HG02943 (cell line): ENCODE results near the gene SCN4B.

Source experiments
- ATAC-seq: cut with Tn5 transposase; IDR thresholded peaks from one replicate; pipeline ENCODE4 v1.9.1; 2021; ENCODE audit warnings: mild to moderate bottlenecking, low read depth, moderate library complexity; ENCODE audit not compliant: unreplicated experiment

The SCN4B gene

DNA sequence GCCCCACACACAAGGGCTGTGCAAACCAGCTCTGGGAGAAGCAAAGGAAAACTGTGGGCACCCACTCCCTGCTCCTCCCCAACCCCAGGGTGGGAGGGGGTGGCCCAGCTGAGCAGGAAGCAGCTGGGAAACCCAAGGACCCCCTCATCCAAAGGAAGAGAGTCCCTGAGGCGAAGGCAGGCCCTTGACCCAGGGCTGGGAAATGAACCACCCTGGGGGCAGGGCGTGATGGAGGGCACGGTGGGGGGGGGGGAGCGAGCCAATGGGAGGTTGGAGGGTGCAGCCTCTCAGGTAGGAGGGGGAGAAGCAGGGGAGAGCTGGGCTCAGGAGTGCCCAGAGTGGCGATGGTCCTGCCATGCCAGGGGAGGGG is 16.8 kb downstream of the SCN4B start:
- no peak for ATAC-seq

DNA sequence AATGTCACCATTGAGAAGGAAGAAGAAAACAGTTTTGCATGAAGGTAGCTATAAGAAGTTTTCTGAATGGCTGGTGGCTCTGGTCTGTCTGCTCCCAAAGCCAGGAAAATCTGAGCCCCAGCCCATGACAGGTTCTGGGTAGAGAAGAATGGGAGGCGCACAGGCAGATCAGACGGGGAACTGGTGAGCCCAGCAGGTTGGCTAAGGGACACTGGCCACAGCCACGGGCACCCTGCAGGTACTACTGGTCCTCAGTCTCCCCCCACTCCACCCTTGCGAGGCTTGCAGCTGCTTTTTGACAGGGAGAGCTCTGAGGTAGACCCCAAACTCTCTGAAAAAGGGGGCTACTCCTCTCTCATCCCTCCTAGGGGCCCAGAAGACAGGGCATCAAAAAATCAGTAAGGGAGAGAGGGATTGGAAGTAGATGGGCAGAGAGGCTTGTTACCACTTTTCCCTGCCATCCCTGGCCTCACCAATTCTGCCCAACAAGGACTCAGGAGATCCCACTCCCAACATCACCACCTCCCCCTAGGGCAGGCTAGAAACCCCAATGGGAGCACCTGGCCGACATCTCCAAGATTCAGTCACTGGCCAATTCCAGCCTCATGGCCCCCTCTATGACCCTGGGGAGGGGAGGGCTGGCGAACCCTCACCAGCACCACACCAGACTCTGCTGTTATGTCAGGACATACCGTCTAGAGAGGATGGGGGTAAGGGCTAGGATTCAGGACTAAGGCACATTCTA is 17.4 kb downstream of the SCN4B start:
- ATAC-seq = no peak

DNA sequence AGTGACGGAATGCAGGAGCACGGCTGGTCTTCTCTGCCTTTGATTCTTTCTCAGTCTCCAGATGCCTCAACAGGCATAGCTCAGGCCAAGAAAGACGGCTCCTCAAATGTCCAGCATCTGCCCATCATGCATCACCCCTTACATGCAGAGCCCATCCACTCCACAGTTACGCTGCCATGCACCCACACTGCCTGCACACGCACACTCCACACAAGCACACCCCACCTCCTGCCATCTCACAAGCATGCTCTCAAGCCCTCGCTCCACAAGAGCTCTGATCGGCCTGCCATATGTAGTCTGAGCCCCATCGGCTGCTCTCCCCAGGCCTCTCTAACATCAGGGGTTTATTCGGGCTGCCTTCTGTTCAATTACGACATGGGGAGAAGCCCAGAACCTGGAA is 18.8 kb downstream of the SCN4B start:
- no peak for ATAC-seq

DNA sequence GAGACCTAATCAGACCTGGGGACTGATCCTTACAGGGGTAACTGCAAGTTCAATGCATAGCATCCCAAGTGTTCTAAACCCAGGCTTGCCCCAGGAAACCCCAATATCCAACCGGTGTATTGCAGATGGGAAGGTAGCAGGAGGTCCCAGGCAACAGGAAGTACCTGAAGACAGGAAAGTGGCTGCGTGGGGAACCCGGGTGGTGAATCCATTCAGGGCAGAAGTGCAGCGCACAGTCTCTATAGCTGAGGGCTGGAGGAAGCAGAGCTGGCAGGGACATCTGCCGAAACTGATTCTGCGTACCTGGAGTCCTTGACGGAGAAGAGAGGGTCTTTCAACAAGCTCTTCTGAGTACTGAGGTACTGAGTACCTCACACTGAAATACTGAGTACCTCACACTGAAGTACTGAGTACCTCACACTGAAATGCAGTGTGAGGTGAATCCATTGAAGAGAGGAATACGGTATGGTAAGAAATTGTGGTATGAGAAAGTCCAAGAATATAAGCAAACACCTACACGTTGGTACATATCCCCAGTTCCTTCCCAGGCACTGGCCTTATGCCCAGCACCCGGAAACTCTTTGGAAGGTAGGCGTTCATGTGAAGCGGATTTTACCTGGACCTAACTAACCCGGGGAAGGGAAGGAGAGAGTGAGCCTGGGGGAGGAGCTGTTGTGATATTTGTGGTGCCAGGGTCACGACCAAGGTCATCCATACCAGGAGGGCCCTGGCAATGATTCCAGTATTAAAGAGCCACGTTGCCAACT is 20.1 kb downstream of the SCN4B start:
- no peak for ATAC-seq

DNA sequence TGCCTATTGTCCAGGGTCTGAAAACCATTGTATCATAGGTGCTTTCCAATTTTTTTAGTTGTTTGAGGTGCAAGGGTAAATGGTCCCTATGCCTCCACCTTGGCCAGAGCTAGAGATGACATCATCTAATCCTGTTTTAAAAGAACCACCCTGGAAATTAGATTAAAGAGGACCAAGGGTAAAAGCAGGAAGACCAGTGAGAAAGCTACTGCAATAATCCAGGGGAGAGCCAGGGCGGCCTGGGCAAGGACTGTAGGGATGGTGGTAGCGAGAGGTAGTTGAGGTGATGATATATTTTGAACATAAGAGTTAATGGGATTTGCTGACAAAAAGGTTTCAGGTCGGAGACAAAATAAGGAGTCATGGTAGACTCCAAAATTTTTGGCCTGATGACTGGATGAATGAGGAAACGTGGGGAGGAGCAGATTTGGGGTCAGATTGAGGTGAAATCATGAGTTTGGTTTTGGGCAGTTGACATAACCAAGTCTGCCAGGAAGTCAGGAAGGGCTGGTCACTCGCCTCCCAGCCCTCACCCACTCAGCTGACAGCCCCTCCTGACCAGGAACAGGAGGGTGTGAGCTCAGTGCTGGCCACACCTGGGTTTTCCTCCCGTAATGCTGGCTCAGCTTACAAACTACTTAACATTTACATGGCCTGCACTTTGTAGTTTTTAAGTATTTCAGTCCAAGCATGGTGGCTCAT is 23.0 kb downstream of the SCN4B start:
- ATAC-seq = no peak

DNA sequence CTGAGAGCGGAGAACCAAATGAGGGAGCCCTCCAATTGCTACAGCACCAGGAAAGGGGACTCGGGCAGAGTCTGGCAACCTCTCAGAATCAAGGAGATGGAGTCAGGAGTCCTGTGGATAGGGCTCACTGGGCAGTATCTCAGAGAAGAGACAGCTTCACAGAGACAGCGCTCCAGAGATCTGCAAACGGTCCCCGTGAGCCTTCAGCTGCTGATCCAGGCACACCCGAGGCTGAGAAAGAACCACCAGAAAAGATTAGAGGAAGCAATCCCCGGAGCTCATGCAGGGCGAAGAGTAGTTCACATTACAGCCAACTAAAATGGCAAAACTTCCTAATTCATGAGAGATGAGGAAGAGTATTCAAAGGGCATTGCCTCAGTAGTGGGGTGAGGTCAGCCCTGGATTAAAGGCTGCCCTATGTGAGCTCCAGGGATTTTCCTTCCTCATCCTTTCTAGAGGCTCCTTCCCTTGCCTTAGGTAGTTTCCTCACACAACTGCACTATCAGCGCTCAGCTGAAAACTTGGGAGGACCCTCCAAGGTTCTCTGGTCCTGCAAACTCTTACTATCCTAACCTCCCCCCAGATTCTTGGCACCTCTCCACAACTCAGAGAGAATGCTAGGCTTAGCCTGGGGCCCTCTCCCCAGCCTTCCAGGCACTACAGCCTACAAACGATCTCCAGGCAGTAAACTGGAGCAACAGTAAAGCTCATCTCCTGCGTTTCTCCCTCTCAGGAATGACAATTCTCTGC is 23.7 kb downstream of the SCN4B start:
- ATAC-seq = no peak

DNA sequence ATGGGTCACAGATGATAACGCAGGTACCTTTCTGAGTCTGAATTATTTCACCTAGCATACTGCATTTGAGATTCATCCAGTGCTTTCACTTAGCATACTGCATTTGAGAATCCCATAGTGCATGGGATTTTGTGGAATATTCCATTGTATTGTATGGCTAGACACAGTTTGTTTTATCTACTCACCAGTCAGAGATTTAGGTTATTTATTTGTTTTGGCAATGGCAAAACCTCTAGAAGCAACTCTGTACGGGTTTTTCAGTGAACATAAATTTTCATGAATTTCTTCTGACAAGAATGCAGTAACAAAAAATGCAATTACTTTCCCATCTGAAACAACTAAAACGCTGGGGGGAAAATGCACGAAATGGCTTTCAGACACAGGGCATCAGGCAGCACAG is 24.3 kb downstream of the SCN4B start:
- no peak for ATAC-seq

DNA sequence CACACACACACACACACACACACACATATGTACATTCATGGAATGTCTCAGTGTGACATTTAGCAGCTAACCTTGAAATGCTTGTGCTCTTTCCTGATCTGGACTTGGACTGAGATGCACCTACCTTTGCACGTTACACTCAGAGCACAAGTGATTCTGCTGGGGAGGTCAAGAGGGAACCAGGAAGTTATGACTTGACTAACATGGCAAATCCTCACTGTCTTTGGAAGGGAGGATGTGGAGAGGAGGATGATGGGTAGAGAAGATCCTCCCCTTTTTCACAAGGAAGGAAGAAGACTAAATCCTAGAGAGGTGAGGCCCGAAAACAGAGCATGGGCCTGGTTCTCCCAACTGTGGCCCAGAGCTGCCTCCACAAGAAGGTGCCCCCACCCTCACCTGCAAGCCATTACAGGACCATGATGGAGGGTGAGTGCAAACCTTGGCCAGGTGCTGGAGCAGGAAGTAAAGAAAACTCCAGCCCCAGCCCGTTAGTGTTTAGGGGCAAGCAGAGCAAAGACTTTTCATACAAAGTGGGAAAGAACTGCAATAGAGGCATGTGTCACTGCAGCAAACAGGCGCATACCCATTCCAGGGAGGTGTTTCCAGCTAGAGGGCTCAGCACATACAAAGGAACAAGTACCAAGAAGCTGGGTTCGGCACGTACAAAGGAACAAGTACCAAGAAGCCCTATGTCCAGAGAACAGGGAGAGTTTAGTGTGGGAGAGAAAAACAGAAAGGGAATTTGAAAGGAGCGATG is 26.4 kb downstream of the SCN4B start:
- no peak for ATAC-seq

DNA sequence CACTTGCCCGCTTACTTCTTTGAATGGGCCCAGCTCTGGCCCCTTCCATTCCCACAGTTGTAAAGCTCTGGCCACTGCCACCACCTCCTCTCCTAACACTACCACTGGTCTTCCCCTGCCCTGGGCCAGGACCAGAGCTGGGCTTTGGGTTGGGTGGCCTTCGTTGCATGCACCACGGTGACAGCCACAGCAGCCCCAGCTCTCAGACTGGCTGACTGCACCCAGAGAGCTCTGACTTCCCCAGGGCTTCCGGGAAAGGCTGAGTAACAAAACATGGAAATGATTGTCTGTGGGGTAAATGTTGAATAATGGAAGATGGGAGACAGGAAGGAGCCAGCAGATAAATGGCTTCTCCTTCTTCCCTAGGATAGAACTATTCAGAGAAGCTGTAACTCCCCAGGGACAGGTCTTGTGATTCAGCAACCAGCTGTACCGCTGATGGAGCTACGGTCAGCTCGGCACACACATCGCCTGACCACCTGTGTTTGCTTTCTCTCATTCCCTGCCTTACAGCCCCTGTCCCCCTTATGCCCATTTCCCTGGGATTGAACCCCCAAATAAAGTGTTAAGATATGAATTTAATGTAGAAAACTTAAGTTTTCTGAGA is 27.6 kb downstream of the SCN4B start:
- no peak for ATAC-seq

DNA sequence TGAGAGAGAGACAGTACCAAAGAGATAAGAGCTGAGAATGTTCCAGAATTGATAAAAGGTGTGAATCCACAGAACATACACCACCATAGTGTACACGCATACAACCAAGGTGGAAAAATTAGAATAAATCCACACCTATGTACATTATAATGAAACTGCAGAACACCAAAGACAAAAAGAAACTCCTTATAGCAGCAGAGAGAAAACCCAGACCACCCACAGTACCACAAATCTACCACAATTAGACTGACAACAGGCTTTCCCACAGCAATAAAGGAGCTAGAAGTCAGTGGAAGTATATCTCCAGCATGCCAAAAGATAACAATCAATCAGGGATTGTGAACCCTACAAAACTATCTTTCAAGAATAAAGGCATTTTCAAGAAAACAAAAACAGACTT is 31.8 kb downstream of the SCN4B start:
- ATAC-seq = no peak

DNA sequence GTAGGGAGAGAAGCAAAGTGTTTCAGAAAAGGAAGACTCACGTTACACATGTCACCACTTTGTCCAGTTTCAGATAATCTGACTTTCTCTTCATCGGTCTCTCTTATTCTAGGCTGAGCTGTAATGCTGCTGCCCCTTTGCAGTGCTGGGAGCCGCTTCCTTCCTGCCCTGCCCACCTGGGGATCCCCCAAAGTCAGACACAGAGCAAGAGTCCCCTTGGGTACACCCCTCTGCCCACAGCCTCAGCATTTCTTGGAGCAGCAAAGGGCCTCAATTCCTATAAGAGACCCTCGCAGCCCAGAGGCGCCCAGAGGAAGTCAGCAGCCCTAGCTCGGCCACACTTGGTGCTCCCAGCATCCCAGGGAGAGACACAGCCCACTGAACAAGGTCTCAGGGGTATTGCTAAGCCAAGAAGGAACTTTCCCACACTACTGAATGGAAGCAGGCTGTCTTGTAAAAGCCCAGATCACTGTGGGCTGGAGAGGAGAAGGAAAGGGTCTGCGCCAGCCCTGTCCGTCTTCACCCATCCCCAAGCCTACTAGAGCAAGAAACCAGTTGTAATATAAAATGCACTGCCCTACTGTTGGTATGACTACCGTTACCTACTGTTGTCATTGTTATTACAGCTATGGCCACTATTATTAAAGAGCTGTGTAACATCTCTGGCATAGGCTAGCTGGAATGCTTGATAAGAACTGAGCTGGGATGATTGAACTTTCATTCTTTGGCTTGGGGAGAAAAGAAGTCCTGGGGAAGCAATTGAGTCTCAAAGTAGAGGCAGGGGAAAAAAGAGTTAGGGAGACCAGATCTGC is 34.6 kb downstream of the SCN4B start:
- peak; percentile 71 for ATAC-seq

DNA sequence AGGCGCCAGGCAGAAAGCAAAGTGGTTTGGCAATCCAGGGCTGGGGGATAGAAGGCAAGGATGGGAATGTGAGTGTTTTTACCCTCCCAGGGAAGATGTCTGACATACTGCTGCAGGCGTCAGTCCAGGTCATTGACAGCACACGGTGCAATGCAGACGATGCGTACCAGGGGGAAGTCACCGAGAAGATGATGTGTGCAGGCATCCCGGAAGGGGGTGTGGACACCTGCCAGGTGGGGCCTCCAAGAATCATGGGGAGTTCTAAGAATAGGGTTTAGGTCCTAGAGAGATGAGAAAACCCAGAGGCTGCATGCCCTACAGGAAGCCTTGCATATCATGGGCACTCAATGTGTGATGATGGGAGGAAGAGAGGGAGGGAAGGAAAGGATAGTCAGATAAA is 37.6 kb downstream of the SCN4B start:
- ATAC-seq = no peak

DNA sequence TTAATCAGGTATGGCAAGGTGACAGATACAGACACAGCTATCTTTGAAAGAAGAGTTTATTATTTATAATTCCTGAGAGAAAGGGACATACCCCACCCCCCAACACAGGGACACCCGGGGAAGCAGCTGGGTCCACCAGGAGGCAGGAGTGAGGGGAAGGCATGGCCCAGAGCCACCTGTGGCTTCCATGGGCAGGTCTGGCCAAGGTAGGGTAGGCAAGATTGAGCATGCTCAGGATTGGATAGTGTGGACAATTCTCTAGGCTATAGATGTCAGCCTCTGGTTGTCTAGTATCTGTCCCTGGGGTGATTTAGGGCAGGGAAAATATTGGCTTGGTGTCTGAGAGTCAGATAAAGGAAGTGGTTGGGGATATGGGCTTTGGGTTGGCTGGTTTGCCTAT is 38.4 kb downstream of the SCN4B start:
- ATAC-seq = no peak

DNA sequence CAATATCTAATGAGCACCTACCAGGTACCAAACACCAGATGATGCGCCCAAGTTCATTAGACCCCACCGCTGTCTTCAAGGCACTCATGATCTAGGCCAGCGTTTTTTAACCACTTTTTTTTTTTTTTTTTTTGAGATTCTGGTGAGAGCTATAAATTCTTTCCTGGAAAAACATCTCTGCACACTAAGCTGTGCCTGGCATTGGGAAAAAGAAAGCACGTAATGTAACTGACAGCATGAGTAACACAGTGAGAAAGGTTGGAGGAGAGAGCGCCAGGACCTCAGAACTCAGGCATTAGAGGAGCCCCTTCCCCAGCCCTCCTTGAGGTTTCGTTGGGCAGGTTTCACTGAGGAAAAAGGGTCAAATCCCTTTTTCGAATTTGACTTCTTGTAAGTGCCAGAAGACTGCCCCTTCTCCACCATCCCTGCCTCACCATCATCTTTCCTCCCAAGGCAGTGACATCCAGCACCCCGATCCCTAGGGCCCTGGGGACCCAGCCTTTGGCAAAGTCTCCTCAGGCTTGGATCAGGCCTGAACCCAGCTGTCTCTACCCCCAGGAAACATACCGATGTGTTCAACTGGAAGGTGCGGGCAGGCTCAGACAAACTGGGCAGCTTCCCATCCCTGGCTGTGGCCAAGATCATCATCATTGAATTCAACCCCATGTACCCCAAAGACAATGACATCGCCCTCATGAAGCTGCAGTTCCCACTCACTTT is 39.8 kb downstream of the SCN4B start:
- ATAC-seq = no peak

DNA sequence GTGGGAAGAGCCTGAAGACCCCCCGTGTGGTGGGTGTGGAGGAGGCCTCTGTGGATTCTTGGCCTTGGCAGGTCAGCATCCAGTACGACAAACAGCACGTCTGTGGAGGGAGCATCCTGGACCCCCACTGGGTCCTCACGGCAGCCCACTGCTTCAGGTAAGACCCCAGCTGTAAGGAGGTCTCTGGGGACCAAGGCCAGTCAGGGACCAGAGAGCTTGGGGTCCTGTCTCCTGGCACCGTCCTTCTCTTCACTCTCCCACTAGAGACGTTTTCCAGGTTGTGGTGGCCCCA is 40.9 kb downstream of the SCN4B start:
- ATAC-seq = no peak

DNA sequence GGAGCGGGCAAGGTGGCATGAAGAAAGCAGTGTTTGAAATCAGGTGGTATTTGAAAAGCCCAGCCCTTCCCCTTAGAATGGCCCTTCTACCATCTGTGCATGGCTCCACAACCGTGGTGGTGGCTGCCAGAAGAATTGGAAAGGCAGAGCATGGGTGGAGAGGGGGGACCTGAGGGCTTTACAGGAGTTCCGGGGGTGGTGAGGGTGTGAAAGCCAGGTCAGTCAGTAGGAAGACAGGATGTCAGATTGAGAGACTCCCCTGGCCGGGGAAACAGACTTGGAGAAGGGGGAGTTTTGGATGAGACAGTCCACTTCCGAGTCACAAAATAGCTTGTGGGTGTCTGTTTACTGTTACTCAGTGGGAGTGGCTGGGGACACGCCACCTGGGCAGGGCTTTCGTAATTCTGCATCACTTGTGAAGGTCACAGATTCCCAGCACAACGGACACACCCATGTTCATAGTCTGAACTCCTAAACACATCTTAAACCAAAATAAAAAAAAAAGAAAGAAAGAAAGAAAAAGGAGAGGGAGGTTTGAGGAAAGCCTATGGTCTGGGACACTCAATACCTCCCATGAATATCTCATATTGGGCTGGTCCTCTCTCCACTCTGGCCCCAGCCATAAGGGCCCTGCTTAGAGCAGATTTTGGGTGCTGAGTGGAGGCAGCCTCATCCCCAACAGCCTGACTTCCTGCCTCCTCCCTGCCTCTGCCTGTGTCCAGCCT is 41.4 kb downstream of the SCN4B start:
- ATAC-seq = no peak

DNA sequence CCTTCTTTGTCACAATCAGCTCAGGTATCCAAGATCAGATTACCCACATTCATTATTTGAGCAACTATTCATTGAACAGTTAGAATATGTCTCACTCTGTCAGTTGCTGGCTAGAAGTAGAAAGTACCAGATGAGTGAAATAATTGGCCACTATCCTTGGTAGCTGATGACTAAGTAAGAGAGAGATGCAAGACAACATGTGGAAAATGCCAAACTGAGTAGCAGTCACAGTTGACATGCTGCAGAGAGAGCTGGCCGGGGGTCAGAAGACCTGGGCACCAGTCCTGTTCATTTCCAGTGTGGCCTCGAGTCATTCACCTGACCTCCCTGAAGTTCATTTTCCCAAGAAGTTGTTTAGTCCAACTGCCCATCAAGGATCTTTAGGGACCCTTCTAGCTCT is 43.4 kb downstream of the SCN4B start:
- ATAC-seq = no peak

DNA sequence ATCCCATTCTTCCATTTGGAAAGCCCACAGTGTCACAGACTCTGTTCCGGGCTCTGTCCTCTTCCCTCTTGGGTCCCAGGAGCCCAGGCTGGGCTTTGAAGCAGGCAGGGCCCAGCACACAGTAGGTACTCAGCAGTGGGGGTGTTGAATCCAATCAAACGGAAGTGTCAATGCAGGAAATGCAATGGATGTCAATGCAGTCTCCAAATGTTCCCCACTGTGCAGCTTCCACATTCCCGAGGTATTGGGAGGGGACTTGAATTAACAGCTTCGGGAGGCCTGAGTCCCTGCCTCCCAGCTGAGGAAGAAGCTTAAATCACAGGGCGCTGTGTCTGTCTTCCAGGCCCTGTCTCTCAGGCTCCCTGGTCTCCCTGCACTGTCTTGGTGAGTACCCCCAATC is 44.1 kb downstream of the SCN4B start:
- no peak for ATAC-seq
